ENCODE measurements around the gene DHX15.

The DHX15 gene

GRCh38 chr4:24568425-24568824 is 15.9 kb downstream of the DHX15 start:
- TF ChIP-seq CTCF (IDR thresholded peaks at IDR 0.05; ENCODE audit: control insufficient read depth, insufficient read depth, low read depth, low read length, missing control alignments), result no peak
- H3K4me3 ChIP-seq (ENCODE audit: control insufficient read depth, low read depth, low read length), result no peak overlapping the region

GRCh38 chr4:24565054-24565453 is 19.3 kb downstream of the DHX15 start:
- no peak for DNase-seq (ENCODE audit: low read depth)
- TF ChIP-seq CTCF (IDR thresholded peaks at IDR 0.05; ENCODE audit: control insufficient read depth, insufficient read depth, low read depth, low read length, missing control alignments), result no peak
- no peak overlapping the region for H3K4me3 ChIP-seq (ENCODE audit: control insufficient read depth, low read depth, low read length)

More at GRCh38 chr4:24568425-24568824, 15.9 kb downstream of the DHX15 start:
- no peak for DNase-seq (ENCODE audit: low read depth)

- TF ChIP-seq CTCF (IDR thresholded peaks at IDR 0.05; ENCODE audit: control insufficient read depth, insufficient read depth, low read depth, low read length, missing control alignments), result no peak
- H3K4me3 ChIP-seq (ENCODE audit: control insufficient read depth, low read depth, low read length), result no peak overlapping the region
- DNase-seq (ENCODE audit: low read depth), result no peak
Measured at GRCh38 chr4:24564488-24564887, 19.9 kb downstream of the DHX15 start.

- H3K4me3 ChIP-seq (ENCODE audit: control insufficient read depth, low read depth, low read length), result no peak overlapping the region
- TF ChIP-seq CTCF (IDR thresholded peaks at IDR 0.05; ENCODE audit: control insufficient read depth, insufficient read depth, low read depth, low read length, missing control alignments), result no peak
- no peak for DNase-seq (ENCODE audit: low read depth)
Measured at GRCh38 chr4:24561438-24562139, 22.8 kb downstream of the DHX15 start.

- TF ChIP-seq CTCF (IDR thresholded peaks at IDR 0.05; ENCODE audit: control insufficient read depth, insufficient read depth, low read depth, low read length, missing control alignments), result no peak
- no peak for DNase-seq (ENCODE audit: low read depth)
- no peak overlapping the region for H3K4me3 ChIP-seq (ENCODE audit: control insufficient read depth, low read depth, low read length)
Measured at GRCh38 chr4:24560868-24561368, 23.4 kb downstream of the DHX15 start.

- no peak overlapping the region for H3K4me3 ChIP-seq (ENCODE audit: control insufficient read depth, low read depth, low read length)
- TF ChIP-seq CTCF (IDR thresholded peaks at IDR 0.05; ENCODE audit: control insufficient read depth, insufficient read depth, low read depth, low read length, missing control alignments), result no peak
- no peak for DNase-seq (ENCODE audit: low read depth)
Measured at GRCh38 chr4:24559889-24560288, 24.5 kb downstream of the DHX15 start.

Data from AG09309 (cell line).